HG02840 (cell line): ENCODE results near the gene SCFD2.

Experiments
- ATAC-seq: cut with Tn5 transposase; IDR thresholded peaks from one replicate; pipeline ENCODE4 v1.9.1; 2021; ENCODE audit warnings: mild to moderate bottlenecking, moderate library complexity, moderate number of reproducible peaks; ENCODE audit not compliant: unreplicated experiment, low FRiP score

The SCFD2 gene

DNA sequence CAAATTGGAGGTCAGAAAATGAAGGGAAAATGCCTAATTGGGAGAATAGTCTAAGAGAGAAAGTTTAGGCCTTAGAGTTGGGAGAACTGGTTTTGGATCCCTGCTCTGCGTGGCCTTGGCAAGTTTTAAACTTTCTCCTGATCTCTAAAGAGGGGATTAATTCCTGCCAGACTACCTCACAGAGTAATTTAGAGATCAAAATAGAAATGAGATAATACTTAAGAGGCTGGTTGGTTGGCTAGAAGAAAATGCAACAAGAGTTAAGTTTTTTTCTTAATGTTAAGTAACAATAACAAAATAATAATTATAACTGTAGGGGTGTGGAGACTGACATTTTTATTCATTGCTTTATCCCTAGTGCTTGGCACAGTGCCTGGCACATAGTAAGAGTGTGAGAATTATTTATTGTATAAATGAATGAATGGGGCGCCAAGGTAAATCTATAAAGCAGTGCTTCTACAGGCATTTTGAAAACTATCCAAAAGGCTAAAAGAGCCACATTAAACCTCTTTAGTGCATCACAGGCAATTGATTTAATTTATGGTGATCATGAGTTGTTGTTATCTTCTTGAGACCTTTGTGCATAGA lies 343.3 kb downstream of the SCFD2 start:
- ATAC-seq, result no peak

DNA sequence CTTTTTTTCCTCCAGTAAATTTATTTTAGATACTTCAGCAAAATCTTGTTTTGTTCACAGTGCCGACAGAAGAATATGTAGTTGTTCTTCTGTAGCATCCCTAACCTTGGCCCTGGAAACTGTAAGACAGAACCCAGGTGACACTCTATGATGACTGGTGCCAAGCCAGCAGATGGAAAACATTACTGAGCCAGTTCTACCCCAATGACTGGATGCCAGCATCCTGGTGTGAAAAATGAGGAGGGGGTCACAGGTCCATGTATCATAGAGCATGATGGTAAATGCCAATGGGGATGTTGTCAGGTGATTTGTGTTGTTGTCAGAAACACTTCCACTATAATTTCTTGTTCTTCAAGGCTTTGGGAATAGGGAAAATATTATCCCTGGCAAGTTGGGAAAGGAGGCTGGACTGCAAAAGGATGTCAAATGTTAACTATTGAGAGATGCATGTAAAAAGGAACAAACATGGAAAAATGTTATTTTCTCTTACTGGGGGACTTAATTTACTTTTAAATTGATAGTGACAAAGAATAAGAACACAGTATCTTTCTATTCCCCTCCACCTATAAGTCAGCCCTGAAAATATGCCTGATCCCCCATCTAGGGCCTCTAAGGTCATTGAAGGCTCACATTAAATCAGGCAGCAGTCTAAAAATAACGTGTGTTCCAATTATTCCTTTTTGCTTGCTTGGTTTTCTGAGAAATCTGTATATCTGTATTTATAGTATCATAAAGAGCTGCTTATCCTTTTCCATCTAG lies 343.9 kb downstream of the SCFD2 start:
- ATAC-seq, result no peak

DNA sequence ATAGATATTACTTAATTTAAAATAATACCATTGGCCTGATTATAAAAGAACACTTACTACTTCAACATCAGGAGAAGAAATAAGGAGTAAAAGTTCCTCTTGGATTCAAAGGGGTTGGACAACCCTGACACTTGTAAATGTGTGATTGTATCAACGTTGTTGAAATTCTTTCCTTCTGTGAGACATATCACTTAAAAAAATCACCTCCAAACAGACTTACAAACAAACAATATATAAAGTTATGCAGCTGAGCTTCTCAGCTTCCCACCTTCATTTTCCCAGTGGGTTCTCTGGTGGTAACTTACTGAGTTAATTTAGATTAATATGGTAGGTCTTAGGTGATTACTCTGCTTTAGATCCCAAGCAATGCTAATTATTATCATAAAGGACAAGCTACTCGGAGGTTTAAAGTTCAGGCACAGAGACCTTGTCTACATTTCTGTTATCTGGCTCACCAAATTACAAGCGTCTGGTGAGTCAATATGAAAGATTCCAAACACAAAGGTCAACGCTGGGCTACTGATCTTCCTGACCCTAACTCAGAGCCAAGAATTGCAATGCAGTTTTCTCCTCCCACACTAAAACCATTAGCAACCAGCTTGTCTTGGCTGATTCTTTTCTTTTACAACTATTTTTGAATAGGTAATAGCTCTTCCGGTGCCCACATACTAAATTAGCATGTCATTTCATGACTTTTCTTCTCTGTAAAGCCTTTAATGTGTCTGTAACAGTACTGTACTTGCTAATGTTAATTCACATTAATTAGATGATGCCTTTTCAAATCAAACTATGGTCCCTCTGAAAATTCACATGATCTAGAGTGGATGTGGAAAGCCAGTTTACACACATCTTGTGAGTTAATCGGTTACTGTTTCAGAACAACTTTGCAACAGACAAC lies 346.1 kb downstream of the SCFD2 start:
- no peak for ATAC-seq

DNA sequence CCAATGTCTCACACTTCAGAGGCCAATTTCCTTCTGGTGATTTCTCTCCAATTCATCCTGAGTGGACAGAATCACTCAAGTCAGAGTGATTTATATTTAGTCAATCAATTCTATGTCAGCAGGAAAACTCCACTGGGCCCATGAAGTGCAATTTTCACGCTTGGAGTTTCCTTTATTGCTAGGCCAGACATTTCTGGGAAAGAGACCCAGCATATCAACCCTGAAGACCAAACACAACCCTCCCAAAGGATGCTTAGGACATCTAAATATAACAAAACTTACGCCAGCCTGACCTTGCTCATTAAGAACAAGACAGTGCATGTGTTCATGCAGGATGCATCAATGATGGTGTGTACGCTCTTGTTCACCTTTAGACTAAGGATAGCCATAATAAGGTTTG lies 347.4 kb downstream of the SCFD2 start:
- ATAC-seq, result no peak

DNA sequence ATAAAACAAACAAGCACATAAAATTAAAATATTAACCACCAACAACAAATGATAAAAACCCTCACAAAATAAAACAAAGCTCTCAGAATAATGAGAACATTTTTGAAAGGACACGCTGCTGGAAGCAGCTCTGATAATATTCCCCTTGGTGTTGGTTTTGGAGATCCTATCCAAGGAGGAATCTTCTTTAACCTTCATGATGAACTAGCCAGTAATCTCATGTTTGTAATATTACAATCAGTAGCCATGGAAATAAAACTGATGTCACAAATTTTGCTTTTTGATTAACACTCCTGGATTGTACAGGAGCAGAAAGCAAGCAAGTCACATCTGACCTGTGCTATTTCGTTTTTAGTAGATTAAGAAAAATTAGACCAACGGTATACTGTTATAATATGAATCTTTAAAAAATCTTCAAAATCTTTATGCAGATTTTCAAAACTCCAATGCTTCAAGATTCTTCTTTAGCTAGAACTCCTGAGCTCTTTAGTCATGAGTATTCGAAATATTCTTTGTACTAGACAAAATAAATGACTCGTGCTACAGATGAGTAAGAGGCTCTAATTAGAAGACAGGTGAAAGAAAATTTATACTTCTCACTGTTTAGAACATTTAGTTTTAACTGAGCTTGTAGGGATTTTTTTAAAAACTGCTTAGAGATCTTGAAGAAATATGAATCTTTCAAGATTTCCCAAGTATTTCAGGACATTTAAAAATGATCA lies 349.6 kb downstream of the SCFD2 start:
- ATAC-seq, result no peak

DNA sequence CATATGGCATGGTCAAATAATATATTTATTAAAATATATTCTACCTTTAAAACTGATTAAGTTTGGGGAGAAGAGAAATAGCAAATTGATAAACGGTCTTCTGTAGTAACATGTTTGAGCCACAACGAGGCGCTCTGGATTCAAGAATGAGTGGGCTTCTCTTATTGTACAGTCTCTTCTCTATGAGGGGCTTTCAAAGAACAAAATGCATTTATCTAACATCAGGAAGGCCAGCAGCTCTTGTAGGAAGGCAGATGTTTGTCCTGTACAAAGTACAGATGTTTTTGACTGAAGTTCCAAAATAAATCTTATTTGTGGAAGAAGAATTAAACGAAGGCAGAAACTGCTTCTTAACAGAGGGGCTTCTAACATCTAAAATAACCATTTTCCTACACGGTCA lies 350.2 kb downstream of the SCFD2 start:
- ATAC-seq, result no peak

DNA sequence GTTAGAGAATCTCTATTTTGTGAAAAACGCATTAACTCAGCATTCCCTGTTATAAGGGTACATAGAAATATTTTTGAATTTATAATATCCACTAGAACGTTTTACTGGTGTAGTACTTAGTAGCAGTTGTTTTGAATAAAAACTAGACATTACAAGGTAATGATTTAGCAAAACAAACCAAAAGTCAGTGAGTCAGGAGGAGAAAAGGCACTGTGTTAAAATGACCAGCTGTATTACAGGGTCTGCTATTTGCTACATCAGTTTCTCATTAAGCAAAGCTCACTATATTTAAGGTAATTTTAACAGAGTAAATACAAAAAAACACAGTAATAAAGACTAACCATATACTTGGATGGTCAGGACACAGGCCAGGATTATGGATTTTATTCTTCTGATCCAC lies 351.0 kb downstream of the SCFD2 start:
- ATAC-seq, result no peak

DNA sequence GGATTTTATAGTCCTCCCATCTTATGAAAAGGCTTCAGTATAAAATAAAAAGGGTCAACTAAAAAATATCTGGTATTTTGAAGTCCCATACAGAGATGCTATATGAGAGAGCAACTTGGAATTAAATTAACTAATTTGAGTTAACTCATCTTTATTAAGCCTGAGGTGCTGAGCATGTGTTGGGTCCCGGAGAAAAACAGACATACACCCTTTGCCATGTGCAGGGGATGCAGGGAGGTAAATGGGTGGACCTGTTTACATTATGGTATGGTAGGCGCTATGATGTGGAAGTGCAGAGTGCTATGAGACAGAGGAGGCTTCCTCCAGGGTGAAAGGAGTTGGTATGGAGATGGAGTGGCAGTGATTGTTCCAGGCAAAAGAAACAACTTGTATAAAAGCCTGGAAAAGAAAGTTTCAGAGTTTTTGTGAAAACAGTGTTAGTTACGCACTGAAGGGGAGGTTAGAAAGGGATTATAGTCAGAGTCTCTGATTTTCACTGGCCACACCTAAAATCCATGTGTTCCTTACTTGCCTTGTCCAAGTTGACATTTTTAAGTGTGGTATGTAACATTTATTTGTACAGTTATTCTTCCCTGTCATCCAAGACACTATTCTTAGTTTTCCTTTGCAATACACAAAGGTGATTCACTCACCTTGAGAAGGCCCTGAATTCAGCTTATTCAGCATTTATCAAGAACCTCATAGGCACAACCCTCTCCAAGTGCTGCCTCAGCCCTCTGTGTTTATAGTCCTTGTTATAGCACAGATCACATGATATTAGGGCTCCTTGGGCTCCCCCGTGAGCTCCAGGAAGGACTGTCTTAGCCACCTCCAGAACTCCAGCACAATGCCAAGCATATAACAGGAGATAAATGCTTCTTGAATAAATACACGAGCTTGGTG lies 351.7 kb downstream of the SCFD2 start:
- no peak for ATAC-seq

DNA sequence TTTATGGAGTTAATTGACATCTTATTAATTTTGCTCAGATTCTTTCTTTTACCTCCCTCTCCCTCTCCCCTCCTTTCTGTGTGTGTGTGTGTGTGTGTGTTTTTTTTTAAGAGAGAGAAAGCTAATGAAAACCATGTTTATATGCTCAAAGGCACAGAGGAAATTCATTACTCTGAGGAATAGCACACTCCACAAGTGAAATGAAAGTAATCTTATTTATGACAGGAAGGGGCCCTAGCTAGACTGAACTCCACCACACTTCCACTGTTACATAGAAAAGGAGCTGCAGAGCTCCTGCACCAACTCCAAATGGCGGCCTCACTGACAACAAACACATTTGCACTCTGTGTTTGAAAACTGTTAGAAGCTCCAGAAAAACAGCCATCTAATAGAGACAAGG lies 353.1 kb downstream of the SCFD2 start:
- peak; percentile 82 for ATAC-seq

DNA sequence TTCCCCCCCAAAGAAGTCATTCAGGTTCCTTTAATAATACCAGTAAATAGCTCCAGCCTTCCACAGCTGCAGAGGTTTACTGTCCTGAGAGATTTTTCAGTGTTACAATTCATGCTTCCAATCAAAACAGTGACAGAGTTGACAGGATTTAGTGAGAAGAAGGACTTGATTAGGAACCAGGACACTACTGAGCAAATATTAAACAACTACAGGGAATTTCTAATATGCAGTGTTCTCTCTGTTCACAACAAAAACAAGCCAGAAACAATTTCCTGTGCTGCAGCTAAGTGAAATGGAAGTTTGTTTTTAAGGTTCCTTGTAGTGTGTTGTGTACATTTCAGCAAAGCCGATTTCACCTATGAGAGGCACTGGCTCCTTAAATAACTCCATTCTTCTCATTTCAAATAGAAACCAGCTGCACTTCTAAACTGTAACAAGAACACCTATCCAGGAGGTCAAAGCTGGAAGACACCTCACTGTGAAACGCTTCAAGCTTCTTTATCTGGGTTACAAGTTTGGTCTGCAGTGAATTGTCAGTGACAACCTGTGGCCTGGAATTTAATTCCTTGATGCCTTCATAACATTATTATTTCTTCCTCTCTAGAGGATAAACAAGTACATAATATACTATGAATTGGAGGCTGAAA lies 354.5 kb downstream of the SCFD2 start:
- no peak for ATAC-seq

DNA sequence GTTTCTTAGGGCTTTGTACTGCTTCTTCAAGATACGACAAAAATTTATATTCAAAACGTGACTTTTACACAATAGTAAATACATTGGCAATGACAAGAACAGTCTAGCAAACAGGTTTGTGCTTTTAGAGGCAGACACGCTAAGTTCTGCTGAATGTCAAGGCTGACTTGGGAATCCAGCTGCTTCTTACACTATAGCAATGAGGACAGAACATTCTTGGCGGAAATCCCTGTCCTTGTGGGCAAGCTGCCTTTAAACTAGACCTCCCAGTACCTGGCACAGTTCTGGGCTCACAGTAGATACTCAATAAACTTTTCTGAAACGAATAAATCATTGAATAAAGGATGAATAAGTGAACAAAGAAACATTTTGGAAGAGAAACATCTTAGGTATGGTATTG lies 355.5 kb downstream of the SCFD2 start:
- ATAC-seq, result no peak

DNA sequence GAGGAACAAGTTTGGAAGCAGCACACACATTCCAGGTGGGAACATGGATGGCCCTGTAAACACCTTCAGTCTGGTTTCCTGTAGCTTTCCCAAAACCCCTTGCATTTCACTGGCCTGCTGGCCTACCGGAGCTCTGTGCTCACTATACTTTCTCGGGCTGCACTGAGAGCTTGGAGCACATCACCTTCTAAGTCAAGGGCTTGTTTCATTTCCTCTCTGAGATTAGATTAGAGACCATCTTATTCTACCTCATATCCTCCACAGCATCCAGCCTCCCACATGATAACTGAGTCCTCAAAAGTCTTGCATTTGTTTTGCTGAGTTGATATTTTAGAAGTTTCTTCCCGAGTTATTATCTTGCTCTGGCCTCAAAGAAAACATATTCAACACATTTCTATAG lies 356.0 kb downstream of the SCFD2 start:
- ATAC-seq, result no peak

DNA sequence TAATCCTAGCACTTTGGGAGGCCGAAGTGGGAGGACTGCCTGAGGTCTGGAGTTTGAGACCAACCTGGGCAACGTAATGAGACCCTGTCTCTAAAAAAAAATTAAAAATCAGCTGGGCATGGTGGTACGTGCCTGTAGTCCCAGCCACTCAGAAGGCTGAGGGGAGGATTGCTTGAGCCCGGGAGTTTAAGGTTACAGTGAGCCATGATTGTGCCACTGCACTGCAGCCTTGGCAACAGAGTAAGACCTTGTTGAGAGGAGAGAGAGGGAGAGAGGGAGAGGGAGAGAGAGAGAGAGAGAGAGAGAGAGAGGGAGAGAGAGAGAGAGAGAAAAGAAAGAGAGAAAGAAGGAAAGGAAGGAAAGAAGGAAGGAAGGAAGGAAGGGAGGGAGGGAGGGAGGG lies 358.8 kb downstream of the SCFD2 start:
- no peak for ATAC-seq

DNA sequence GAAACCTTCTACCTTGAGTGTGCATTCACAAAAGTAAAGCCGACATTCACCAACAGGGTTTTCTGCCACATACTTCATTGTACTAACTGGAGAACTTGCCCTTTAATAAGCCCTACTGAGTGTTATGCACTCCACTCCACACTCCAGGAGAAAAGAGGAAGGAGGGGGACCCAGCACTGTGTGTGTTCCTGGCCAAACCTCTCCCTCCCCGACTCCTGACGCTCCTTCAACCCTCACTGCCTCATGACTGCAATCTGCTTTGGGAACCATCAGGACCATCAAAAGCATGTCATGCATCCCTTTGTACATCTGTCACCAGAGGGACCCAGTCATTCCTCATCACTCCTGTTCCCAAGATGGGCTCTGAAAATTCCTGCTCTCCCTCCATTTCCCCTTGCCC lies 360.1 kb downstream of the SCFD2 start:
- no peak for ATAC-seq

DNA sequence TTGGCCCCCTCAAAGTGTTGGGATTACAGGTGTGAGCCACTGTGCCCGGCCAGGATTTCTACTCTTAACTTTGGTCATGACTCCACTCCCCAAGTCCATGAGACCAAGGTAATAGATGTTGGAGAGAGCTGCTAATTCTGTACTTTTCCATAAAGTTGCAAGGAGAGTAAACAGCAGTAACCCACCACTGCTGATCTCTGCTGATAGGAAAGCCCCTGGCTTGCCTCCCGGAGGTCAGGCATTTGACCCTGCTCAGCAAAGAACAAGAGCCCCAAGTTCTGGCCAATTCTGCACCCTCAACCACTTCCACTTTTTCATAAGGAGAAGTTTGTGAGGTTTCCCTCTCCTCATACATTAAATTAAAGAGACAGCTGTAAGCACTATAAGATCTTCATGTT lies 360.7 kb downstream of the SCFD2 start:
- no peak for ATAC-seq

DNA sequence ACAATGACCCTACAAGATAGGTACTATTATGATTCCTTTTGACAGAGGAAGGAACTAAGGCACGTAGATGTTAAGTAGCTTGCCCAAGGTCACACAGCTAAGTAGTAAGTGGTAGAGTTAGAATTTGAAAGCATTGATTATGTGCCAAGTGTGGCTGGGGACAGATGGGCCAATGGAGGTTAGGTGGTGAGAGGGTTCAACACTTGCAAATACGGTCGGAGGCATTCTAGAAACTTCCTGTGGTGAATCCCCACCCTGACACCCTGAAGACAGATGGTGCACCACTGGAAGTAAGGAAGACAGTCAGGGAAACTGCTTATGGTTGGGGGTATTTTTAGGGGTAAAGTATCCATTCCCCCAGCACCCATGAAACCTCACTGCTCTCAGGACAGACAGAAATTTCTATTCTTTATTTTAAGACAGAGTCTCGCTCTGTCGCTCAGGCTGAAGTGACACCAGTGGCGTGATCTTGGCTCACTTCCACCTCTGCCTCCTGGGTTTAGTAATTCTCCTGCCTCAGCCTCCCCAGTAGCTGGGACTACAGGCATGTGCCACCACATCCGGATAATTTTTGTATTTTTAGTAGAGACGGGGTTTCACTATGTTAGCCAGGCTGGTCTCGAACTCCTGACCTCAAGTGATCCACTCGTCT lies 361.2 kb downstream of the SCFD2 start:
- ATAC-seq, result no peak

DNA sequence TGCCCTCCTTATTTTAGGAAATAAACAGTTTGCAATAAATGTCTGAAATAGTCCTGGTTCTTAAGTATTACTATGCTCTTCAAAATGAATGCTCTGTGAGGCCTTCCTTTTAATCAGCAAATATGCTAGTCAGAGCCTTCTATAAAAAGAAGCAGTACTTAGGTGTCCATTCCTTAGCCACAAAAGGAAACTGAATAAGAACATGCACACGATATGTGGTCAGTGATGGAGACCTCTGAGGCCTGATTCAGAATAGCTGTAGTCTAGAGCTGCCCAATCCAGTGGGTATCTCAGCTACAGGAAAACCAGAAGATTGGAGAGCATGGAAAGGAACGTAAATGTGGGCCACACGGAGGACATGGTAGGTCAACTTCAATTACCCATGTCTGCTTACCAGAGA lies 361.9 kb downstream of the SCFD2 start:
- no peak for ATAC-seq

DNA sequence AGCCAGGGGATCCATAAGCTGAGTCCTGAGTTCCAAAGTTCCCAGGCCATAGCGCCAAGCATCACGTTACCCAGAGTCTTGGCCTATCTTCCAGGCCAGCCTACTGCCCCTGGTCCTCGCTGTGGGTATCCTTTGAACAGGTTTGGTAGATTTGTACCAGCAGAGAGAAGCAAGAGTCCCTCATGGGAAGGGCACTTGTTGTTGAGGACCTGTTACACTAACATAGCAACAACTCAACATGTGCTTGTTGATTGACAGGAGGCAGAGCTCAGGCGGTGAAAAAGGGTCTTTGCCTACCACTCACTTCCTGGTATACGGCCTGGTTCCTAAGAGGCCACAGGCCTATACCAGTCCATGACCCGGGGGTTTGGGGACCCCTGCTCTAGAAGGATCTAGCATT lies 365.3 kb downstream of the SCFD2 start:
- ATAC-seq, result no peak

DNA sequence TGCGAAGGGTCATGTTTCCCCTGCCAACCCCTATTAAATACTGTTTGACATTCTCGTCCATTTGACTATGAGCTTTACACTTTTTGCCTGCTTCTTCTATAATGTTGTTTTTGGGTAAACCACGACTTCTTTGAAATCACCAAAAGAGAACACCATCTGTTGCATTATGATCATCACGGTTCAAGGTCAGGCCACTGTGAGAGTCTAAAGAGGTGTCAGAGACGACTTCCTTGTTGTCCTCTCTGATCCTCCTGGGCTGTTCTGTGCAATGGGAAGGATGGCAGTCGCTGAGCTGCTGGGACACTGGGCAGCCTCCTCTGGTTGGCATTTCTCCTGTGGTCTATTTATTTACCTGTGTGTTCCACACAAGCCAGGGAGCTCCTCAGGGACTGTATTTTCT lies 366.2 kb downstream of the SCFD2 start:
- no peak for ATAC-seq
